GM12872 (cell line): ENCODE measurements around the gene DSTN.

Experiments used
- TF ChIP-seq, protein P1 (sequence below): IDR thresholded peaks from 3 replicates; pipeline ENCODE4 v1.5.1; 2011; ENCODE audit warnings: low read depth, mild to moderate bottlenecking, low read length, moderate library complexity; ENCODE audit not compliant: insufficient read depth

Gene DSTN

DNA sequence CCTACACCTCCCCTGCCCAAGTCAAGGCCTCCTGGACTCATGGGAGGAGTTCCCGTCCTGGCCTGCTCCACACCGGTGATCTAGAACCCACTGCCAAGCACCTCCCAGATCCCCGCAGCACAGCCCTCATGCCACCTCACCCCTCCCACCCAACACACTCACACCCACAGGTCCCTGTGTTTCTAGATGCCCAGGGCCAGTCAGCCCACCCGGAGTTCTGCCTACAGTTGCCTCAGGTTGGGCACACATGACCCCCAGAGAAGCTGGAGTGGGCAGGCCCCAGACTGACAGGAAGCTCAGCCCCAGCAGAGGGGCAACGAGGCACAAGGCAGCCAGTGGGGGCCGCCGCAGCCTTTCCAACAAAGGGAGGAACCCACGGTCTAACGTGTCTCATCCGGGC, 82.5 kb downstream of the DSTN start:
- TF ChIP-seq, protein P1, sequence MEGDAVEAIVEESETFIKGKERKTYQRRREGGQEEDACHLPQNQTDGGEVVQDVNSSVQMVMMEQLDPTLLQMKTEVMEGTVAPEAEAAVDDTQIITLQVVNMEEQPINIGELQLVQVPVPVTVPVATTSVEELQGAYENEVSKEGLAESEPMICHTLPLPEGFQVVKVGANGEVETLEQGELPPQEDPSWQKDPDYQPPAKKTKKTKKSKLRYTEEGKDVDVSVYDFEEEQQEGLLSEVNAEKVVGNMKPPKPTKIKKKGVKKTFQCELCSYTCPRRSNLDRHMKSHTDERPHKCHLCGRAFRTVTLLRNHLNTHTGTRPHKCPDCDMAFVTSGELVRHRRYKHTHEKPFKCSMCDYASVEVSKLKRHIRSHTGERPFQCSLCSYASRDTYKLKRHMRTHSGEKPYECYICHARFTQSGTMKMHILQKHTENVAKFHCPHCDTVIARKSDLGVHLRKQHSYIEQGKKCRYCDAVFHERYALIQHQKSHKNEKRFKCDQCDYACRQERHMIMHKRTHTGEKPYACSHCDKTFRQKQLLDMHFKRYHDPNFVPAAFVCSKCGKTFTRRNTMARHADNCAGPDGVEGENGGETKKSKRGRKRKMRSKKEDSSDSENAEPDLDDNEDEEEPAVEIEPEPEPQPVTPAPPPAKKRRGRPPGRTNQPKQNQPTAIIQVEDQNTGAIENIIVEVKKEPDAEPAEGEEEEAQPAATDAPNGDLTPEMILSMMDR, result no peak

DNA sequence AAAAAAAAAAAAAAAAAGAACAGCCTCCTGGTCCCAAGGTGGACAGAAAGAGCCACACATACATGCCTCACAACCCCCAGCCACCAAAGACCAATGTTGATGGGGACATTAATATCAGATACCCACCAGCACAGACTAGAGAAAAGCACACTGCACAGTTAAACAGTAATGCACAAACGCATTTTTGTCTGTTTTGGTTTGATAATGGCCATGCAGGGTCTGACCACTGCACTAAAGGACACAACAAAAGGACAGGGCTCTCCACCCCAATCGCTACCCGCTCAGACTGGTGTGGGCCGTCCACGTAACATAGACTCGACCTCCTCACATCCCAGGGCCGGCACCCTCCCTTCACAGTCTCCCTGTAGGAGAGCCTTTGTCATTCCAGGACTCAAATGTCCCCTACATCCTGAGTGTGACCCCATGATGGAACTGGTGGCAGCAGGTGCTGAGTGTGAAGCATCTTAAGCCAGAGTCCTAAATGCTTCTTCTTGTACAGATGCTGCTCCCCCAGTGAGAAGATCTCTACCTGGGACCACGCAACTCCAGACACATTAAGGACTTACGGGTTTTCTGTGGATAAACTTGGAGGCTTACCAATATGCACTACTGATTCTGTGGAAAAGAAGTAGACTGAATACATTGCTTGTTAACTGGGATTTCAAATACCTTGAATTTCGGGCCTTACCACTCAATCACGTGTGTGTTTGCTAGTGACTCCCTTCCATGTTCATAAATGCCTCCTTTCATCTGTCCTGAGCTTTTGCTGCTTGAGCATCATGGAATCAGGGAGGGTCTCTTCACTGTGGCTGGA, 84.2 kb downstream of the DSTN start:
- TF ChIP-seq, protein P1, result no peak

DNA sequence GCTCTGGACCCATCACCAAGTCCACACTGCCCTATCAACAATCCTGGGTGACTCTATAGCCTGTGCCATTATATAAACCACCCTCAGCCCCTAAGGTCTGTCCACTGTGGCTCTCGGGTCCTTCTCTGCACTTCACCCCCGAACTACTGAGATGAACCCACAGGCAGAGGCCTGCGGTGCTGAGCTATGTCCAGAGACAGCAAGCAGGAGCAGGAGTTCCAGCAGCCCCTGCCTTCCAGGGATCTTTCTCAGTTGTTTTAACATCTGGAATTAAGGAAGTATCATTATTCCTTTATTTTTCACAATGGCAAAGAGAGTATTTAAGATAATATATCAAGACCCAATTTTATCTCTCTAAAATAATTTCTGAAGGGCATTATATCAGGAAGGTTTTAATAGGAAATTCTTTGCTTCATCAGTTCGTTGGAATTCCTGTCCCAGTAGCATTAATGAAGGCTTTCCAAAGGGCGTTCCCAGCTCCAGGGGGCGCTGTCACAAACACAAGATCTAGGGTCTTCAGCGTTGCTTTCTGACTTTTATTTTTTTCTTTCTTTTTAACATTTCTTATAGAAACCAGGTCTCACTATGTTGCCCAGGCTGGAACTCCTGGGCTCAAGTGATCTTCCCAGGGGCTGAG, 84.9 kb downstream of the DSTN start:
- TF ChIP-seq, protein P1, result peak; percentile 45

DNA sequence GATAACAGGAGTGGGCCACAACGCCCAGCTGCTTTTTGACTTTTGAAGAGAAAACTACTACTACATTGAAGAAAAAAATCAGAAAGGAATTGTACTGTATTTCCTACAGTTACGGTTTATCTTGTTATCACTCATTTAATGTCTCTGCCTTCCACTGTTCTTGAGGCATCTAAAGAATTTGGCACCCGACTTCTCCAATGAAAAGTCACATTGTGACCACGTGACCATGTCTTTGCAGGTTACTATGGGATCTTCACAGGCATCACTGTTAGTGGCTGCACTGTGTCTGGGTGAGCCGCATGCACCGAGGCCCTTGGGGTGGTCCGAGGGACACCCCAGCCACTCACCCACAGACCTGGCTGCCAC, 85.4 kb downstream of the DSTN start:
- TF ChIP-seq, protein P1, result no peak

DNA sequence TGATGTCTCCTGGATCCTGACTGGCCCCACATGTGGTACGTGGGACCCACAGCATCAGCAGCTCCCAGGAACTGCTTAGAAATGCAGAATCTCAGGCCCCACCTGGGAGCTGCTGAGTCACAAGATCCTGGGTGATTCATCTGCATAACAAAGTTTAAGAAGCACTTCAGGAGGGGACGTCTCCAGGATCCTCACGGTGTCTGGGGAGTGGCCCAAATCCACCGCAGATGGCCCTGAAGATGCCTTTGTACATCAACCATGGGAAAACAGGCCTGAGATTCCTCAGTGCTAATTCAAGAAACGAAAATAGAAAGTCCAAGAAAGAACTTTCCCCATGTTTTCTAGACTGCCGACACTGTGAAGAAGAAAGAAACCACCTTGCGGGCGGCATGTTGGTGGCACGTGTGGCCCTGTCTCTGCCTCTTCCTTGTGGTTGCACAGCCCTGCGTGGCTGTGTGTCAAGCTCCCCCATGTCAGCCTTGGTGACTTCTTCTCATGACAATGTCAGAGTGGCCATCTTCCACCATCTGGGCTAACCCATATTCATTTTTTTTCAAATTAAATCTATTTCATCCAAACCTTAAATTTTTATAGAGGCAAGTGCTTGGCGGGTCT, 86.1 kb downstream of the DSTN start:
- TF ChIP-seq, protein P1, result no peak

DNA sequence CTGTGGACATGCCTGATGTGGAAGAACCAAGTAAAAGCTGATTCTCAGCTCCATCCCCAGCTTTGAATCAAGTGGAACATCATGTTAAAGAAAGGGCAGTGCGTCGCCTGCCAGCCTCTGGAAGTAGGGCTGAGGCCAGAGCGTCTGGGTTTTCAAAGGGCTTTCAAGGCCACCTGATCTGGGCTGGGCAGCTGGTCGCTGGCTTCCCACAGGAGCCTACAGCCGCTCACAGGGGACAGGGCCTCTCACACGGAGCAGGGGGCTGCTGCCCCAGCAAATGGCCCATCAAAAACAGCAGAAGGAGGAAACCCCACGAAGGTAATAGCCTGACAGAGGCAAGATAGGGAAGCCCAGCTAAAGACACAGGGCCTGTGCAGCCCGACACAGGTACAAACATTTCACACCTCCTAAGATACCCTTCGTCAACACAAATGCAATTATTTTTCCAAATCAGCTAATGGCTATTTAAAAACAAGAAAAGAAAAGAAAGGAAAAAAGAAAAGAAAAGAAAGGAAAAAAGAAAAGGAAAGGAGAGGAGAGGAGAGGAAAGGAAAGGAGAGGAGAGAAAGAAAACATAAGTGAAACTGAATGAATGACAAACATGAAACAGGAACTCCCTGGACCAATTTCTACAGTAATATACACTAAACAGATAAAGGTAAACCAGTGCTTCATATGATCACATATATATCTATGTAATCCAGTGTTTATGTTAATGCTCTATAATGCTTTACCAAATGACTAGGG, 87.4 kb downstream of the DSTN start:
- TF ChIP-seq, protein P1, result no peak

DNA sequence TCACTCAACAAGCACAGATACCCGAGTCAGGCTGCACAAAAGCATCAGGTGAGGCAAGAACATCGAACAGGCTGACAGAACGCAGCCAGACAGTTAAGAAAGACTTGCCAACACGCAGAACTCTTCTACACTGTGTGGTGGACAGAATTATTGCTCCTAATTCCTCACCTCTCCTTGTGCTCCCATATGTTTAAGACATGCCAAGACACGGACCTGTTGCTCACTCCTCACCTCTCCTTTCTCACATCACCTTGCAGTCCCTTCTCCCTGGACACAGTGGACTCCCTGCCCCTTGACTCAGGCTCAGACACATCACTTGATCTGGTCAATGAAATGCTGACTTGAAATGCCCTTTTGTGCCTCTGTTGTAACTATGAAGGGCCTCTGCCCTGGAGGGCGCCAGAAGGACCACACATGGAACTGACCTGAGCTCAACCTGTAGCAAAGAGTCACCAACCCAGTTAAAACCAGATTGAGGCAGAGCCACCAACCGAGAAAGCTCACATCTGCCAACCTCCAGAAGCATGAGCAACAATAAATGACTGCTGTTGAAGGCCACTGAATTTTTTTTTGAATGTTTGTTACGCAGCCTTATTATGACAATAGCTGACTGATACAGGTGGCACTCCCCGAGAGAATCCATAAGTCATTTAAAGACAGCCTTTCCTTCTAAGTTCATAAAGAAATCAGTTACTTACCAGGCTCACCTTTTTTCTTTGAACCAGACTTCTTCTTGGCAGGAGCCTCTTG, 88.2 kb downstream of the DSTN start:
- TF ChIP-seq, protein P1, result no peak
